OCI-LY7 (cell line): ENCODE measurements around the gene DNAJC1. TPM values are rescaled to one million over a fixed set of nuclear protein-coding genes. Genes with fewer than 3 reads are reported as not detected.
"Not testable (repeated sequence)": the region's sequence is repeated elsewhere in the genome, so short reads cannot be mapped to it uniquely, and the experiment has no call there.

Experiments used
- BruUV-seq: library from RNA; stranded (reverse); fragments of 400-500 nt; replicated peaks from 2 replicates; lab custom pipeline; 2021; lab: Mats Ljungman, UMichigan
- CTCF ChIA-PET: fragments of 300-600 bp; sonication (Branson Sonifier 250); formaldehyde crosslinking; loops from one replicate; lab custom pipeline; 2022; ENCODE audit warnings: antibody characterized with exemption; ENCODE audit not compliant: unreplicated experiment; lab: Charles Lee
- POLR2A ChIA-PET: fragments of 300-600 bp; sonication (Branson Sonifier 250); formaldehyde crosslinking; loops from one replicate; lab custom pipeline; 2022; ENCODE audit warnings: antibody characterized with exemption; lab: Charles Lee
- DNase-seq: peaks from one replicate; pipeline ENCODE4 v3.0.0-alpha.2; 2015; ENCODE audit warnings: low spot score
- H2AFZ ChIP-seq: fragments of 200-600 bp; sonication (generic), shearing (Covaris generic); 2 replicates; pipeline ENCODE4 v1.6.1; 2014; ENCODE audit warnings: mild to moderate bottlenecking, antibody characterized with exemption, low read length, moderate library complexity
- H3K27ac ChIP-seq: fragments of 200-600 bp; sonication (generic); 2 replicates; pipeline ENCODE4 v1.5.1; 2014; ENCODE audit warnings: mixed run types, low read depth, mild to moderate bottlenecking, moderate library complexity, low read length, inconsistent platforms; ENCODE audit not compliant: poor library complexity, severe bottlenecking
- H3K36me3 ChIP-seq: fragments of 200-600 bp; sonication (generic); 2 replicates; pipeline ENCODE4 v1.6.1; 2014; ENCODE audit warnings: mild to moderate bottlenecking, antibody characterized with exemption, low read length, moderate library complexity, mixed read lengths; ENCODE audit not compliant: insufficient read depth
- H3K4me1 ChIP-seq: fragments of 200-600 bp; sonication (generic); 2 replicates; pipeline ENCODE4 v1.5.1; 2014; ENCODE audit warnings: mild to moderate bottlenecking, low read length; ENCODE audit not compliant: insufficient read depth, poor library complexity, severe bottlenecking
- H3K4me2 ChIP-seq: fragments of 200-600 bp; sonication (generic); 2 replicates; pipeline ENCODE4 v1.6.1; 2014; ENCODE audit warnings: mild to moderate bottlenecking, low read length
- H3K4me3 ChIP-seq: fragments of 200-600 bp; sonication (generic); 2 replicates; pipeline ENCODE4 v1.5.1; 2014; ENCODE audit warnings: mild to moderate bottlenecking, low read depth, low read length; ENCODE audit not compliant: poor library complexity, severe bottlenecking
- H3K79me2 ChIP-seq: fragments of 200-600 bp; sonication (generic); 2 replicates; pipeline ENCODE4 v1.6.1; 2016; ENCODE audit warnings: low read depth, mild to moderate bottlenecking, low read length, moderate library complexity, mixed read lengths; ENCODE audit not compliant: insufficient read depth
- H3K9me2 ChIP-seq: fragments of 200-600 bp; sonication (generic); 2 replicates; pipeline ENCODE4 v1.6.1; 2016; ENCODE audit warnings: mild to moderate bottlenecking, low read length, mixed read lengths; ENCODE audit not compliant: insufficient read depth
- H3K9me3 ChIP-seq: fragments of 200-600 bp; sonication (generic); 2 replicates; pipeline ENCODE4 v1.6.1; 2014; ENCODE audit warnings: mild to moderate bottlenecking, mixed run types, low read length, mixed read lengths
- H4K20me1 ChIP-seq: fragments of 200-600 bp; sonication (generic); 2 replicates; pipeline ENCODE4 v1.6.1; 2014; ENCODE audit warnings: mild to moderate bottlenecking, antibody characterized with exemption, low read length, moderate library complexity, mixed read lengths; ENCODE audit not compliant: insufficient read depth
- CTCF ChIP-seq: fragments of 200-600 bp; sonication (generic); conservative IDR thresholded peaks from 2 replicates; pipeline ENCODE4 v1.5.1; 2014; ENCODE audit warnings: mild to moderate bottlenecking, antibody characterized with exemption, low read length, moderate library complexity, mixed read lengths
- EZH2phosphoT487 ChIP-seq: fragments of 200-600 bp; sonication (generic); IDR thresholded peaks from 2 replicates; pipeline ENCODE4 v1.6.1; 2018; ENCODE audit warnings: low read depth, borderline replicate concordance, mild to moderate bottlenecking, mixed run types, antibody characterized with exemption, low read length, moderate library complexity, mixed read lengths
- intact Hi-C: fragments of 100-400 bp; cut with micrococcal nuclease; formaldehyde crosslinking; loops from one replicate; pipeline ENCODE4 v1.10.0; 2022; ENCODE audit not compliant: unreplicated experiment
- total RNA-seq, 2 experiments: library from RNA; depleted of rRNA in 1 of 2; stranded (reverse); fragments of >200 nt in 1 of 2; shearing (Covaris generic) in 1 of 2; gene quantifications; 2 replicates each; pipeline ENCODE4 v1.2.3, GENCODE V29; 2014 to 2022

The DNAJC1 gene
- total RNA-seq, 2 experiments from 2014 or later: 7.1 to 16.9 TPM

- Histone ChIP-seq H3K4me1 (no peaks in the 10 kb centered on the region), H3K9me3 (no peaks in the 10 kb centered on the region), H3K4me3 (no peak overlapping the region), H3K36me3 (no peaks in the 10 kb centered on the region), H3K9me2 (no peaks in the 10 kb centered on the region), H2AFZ (no peak overlapping the region), H3K4me2 (no peak overlapping the region), H3K79me2 (no peaks in the 10 kb centered on the region), H3K27ac (no peak overlapping the region), H4K20me1 (no peaks in the 10 kb centered on the region)
- intact Hi-C loops: no loop called here
- TF ChIP-seq EZH2phosphoT487 (no peak), CTCF (no peak)
- POLR2A ChIA-PET: interaction anchor here (1.2 kb wide), 1 partner anchor 31 kb away, joined by 3 read pairs; no protein-coding TSS in a partner anchor
- BruUV-seq: no TSS peak
- no peak for DNase-seq
- CTCF ChIA-PET: no interaction called here
Measured at GRCh38 chr10:22042557-22043326, 39.2 kb upstream of the DNAJC1 start.

- no peaks in the 10 kb centered on the region for H3K4me1 ChIP-seq
- no peaks in the 10 kb centered on the region for H3K9me2 ChIP-seq
- no peaks in the 10 kb centered on the region for H3K79me2 ChIP-seq
- no TSS peak for BruUV-seq
- ChIA-PET POLR2A (interaction anchor here (0.6 kb wide), 1 partner anchor 68 kb away, joined by 5 read pairs; no protein-coding TSS in a partner anchor), CTCF (no interaction called here)
- no peak overlapping the region for H3K27ac ChIP-seq
- no peak overlapping the region for H2AFZ ChIP-seq
- no peaks in the 10 kb centered on the region for H4K20me1 ChIP-seq
- no peaks in the 10 kb centered on the region for H3K36me3 ChIP-seq
- no peak overlapping the region for H3K4me2 ChIP-seq
- TF ChIP-seq EZH2phosphoT487: no peak
- TF ChIP-seq CTCF: no peak
- H3K9me3 ChIP-seq: no peaks in the 10 kb centered on the region
- no peak overlapping the region for H3K4me3 ChIP-seq
- intact Hi-C loops: no loop called here
- DNase-seq: no peak
Measured at GRCh38 chr10:22034333-22034732, 30.8 kb upstream of the DNAJC1 start.

- H3K9me2 ChIP-seq, H3K9me3 ChIP-seq, H2AFZ ChIP-seq, CTCF ChIA-PET, H3K4me3 ChIP-seq, H3K79me2 ChIP-seq, H4K20me1 ChIP-seq, BruUV-seq, H3K36me3 ChIP-seq, DNase-seq, H3K4me2 ChIP-seq, H3K4me1 ChIP-seq, intact Hi-C loops, H3K27ac ChIP-seq: not testable (repeated sequence)
- POLR2A ChIA-PET: interaction anchor here (1.1 kb wide), 1 partner anchor 225 kb away, joined by 3 read pairs; no protein-coding TSS in a partner anchor
Measured at GRCh38 chr10:22032268-22032667, 28.7 kb upstream of the DNAJC1 start.
